HG03135 (cell line): ENCODE data around the gene ZNF836.
A peak's percentile ranks its signal among the peaks of the same experiment; 100 is the strongest.
"Not testable (repeated sequence)": the region's sequence is repeated elsewhere in the genome, so short reads cannot be mapped to it uniquely, and the experiment has no call there.

Source experiments
- ATAC-seq: cut with Tn5 transposase; IDR thresholded peaks from one replicate; pipeline ENCODE4 v1.9.1; 2021; ENCODE audit warnings: mild to moderate bottlenecking, moderate library complexity; ENCODE audit not compliant: unreplicated experiment

The ZNF836 gene

GRCh38 chr19:52171321-52172169 is at the start of gene ZNF836:
Gene ZNF836, minus strand, starts transcription at chr19:52171621. Its CDS starts 3,549 bp downstream, at chr19:52168072.
- ATAC-seq, result peak; percentile 74

GRCh38 chr19:52221031-52221430 is 49.6 kb upstream of the ZNF836 start:
- no peak for ATAC-seq

- no peak for ATAC-seq
These were observed 48.2 kb upstream of the ZNF836 start for GRCh38 chr19:52219611-52220010.

- ATAC-seq, result no peak
These were observed 46.2 kb upstream of the ZNF836 start for GRCh38 chr19:52217576-52217975.

- ATAC-seq, result no peak
These were observed 45.0 kb upstream of the ZNF836 start for GRCh38 chr19:52216401-52216800.

- ATAC-seq, result no peak
These were observed 42.8 kb upstream of the ZNF836 start for GRCh38 chr19:52214241-52214640.

GRCh38 chr19:52212572-52213255 is 41.3 kb upstream of the ZNF836 start:
- ATAC-seq, result no peak

GRCh38 chr19:52211926-52212571 is 40.6 kb upstream of the ZNF836 start:
- no peak for ATAC-seq

GRCh38 chr19:52211203-52211602 is 39.8 kb upstream of the ZNF836 start:
- no peak for ATAC-seq

- no peak for ATAC-seq
These were observed 35.1 kb upstream of the ZNF836 start for GRCh38 chr19:52206481-52206880.

GRCh38 chr19:52200755-52201391 is 29.5 kb upstream of the ZNF836 start:
- ATAC-seq, result not testable (repeated sequence)

- ATAC-seq, result no peak
These were observed 28.6 kb upstream of the ZNF836 start for GRCh38 chr19:52200044-52200443.

- no peak for ATAC-seq
These were observed 27.3 kb upstream of the ZNF836 start for GRCh38 chr19:52198678-52199077.

GRCh38 chr19:52197964-52198363 is 26.5 kb upstream of the ZNF836 start:
- no peak for ATAC-seq

- no peak for ATAC-seq
These were observed 25.0 kb upstream of the ZNF836 start for GRCh38 chr19:52196256-52196967.

- no peak for ATAC-seq
These were observed 20.5 kb upstream of the ZNF836 start for GRCh38 chr19:52191951-52192350.

- no peak for ATAC-seq
These were observed 20.0 kb upstream of the ZNF836 start for GRCh38 chr19:52191389-52191788.

- ATAC-seq, result peak; percentile 0
These were observed 19.3 kb upstream of the ZNF836 start for GRCh38 chr19:52190487-52191293.

- ATAC-seq, result peak; percentile 90
These were observed 18.5 kb upstream of the ZNF836 start, which contains the start of gene PPP2R1A for GRCh38 chr19:52189735-52190486. Gene PPP2R1A, plus strand, starts transcription at chr19:52190052. Its CDS starts 45 bp downstream, at chr19:52190097.
